GM23338 (cell line): ENCODE measurements around the gene ULK4. TPM values are rescaled to one million over a fixed set of nuclear protein-coding genes. Genes with fewer than 3 reads are reported as not detected.

Source experiments
- ATAC-seq: fragments of 200-7000 bp; cut with Tn5 transposase; 3 replicates; pipeline ENCODE4 v1.9.1; 2020
- DNase-seq: peaks from one replicate; pipeline ENCODE4 v3.0.0-alpha.2; 2015; ENCODE audit warnings: low spot score
- H2AFZ ChIP-seq: fragments of 200-600 bp; sonication (generic); 2 replicates; pipeline ENCODE4 v1.8.0; 2016; ENCODE audit warnings: antibody characterized with exemption, mild to moderate bottlenecking, moderate library complexity
- H3F3A ChIP-seq: fragments of 200-600 bp; sonication (generic); replicated peaks from 2 replicates; pipeline ENCODE4 v1.8.0; 2017; ENCODE audit warnings: antibody characterized with exemption, mixed run types, low read depth
- H3K27ac ChIP-seq: fragments of 200-600 bp; sonication (generic); 2 replicates; pipeline ENCODE4 v1.6.1; 2016; ENCODE audit warnings: low read depth
- H3K27me3 ChIP-seq: fragments of 200-600 bp; sonication (generic); 2 replicates; pipeline ENCODE4 v1.8.0; 2016; ENCODE audit warnings: mild to moderate bottlenecking, mixed run types, moderate library complexity; ENCODE audit not compliant: insufficient read depth
- H3K36me3 ChIP-seq: fragments of 200-600 bp; sonication (generic); 2 replicates; pipeline ENCODE4 v1.8.0; 2016; ENCODE audit warnings: mild to moderate bottlenecking; ENCODE audit not compliant: insufficient read depth
- H3K4me1 ChIP-seq: fragments of 200-600 bp; sonication (generic); 2 replicates; pipeline ENCODE4 v1.8.0; 2016; ENCODE audit warnings: mild to moderate bottlenecking, moderate library complexity; ENCODE audit not compliant: insufficient read depth
- H3K4me2 ChIP-seq: fragments of 200-600 bp; sonication (generic); 2 replicates; pipeline ENCODE4 v1.7.1; 2017; ENCODE audit warnings: mixed run types
- H3K4me3 ChIP-seq: fragments of 200-600 bp; sonication (generic); 2 replicates; pipeline ENCODE4 v1.6.1; 2016; ENCODE audit warnings: mixed run types
- H3K79me2 ChIP-seq: fragments of 200-600 bp; sonication (generic); replicated peaks from 2 replicates; pipeline ENCODE4 v1.8.0; 2017; ENCODE audit warnings: mild to moderate bottlenecking; ENCODE audit not compliant: insufficient read depth
- H3K9me2 ChIP-seq: fragments of 200-600 bp; sonication (generic); 2 replicates; pipeline ENCODE4 v1.8.0; 2017; ENCODE audit not compliant: insufficient read depth
- H4K20me1 ChIP-seq: fragments of 200-600 bp; sonication (generic); replicated peaks from 2 replicates; pipeline ENCODE4 v1.8.0; 2017; ENCODE audit warnings: mild to moderate bottlenecking; ENCODE audit not compliant: insufficient read depth
- H3K27ac Mint-ChIP-seq: 2 replicates; pipeline ENCODE4 v1.8.0; 2020; ENCODE audit warnings: inconsistent platforms, mild to moderate bottlenecking, moderate library complexity, mixed read lengths
- H3K27me3 Mint-ChIP-seq: 3 replicates; pipeline ENCODE4 v1.8.0; 2022; ENCODE audit warnings: low read depth, mild to moderate bottlenecking, moderate library complexity, mixed read lengths, inconsistent platforms; ENCODE audit not compliant: insufficient read depth, poor library complexity
- H3K36me3 Mint-ChIP-seq: 3 replicates; pipeline ENCODE4 v1.8.0; 2021; ENCODE audit warnings: low read depth, mild to moderate bottlenecking, inconsistent platforms, moderate library complexity, mixed read lengths
- H3K4me1 Mint-ChIP-seq: 3 replicates; pipeline ENCODE4 v1.8.0; 2020; ENCODE audit warnings: mild to moderate bottlenecking, inconsistent platforms, mixed read lengths
- H3K4me3 Mint-ChIP-seq: 3 replicates; pipeline ENCODE4 v1.8.0; 2021; ENCODE audit warnings: moderate library complexity, mild to moderate bottlenecking, inconsistent platforms, mixed read lengths
- H3K9me3 Mint-ChIP-seq: 3 replicates; pipeline ENCODE4 v1.8.0; 2020; ENCODE audit warnings: moderate library complexity, mild to moderate bottlenecking, inconsistent platforms, mixed read lengths
- EZH2phosphoT487 ChIP-seq: fragments of 200-600 bp; sonication (generic); IDR thresholded peaks from one replicate; pipeline ENCODE4 v1.8.1; 2018; ENCODE audit warnings: antibody characterized with exemption; ENCODE audit not compliant: unreplicated experiment
- JUNB ChIP-seq: IDR thresholded peaks from one replicate; pipeline ENCODE4 v1.6.1; 2016; ENCODE audit warnings: antibody characterized with exemption; ENCODE audit not compliant: unreplicated experiment
- NANOG ChIP-seq: IDR thresholded peaks from 2 replicates; pipeline ENCODE4 v1.6.1; 2016; ENCODE audit warnings: antibody characterized with exemption, borderline replicate concordance
- POLR2AphosphoS5 ChIP-seq: IDR thresholded peaks from 2 replicates; pipeline ENCODE4 v1.6.1; 2016; ENCODE audit warnings: antibody characterized with exemption, low read depth
- STAT1 ChIP-seq: IDR thresholded peaks from one replicate; pipeline ENCODE4 v1.6.1; 2016; ENCODE audit warnings: antibody characterized with exemption; ENCODE audit not compliant: unreplicated experiment
- ZNF114 ChIP-seq: fragments of 250-450 bp; sonication (Bioruptor Pico); IDR thresholded peaks from 2 replicates; pipeline ENCODE4 v1.5.0; 2020; ENCODE audit warnings: mild to moderate bottlenecking, moderate library complexity
- polyA plus RNA-seq: library from polyadenylated mRNA; unstranded; fragments of >200 nt; fragmentation: Nextera tagmentation; extraction: Ambion mirVana; gene quantifications from 2 replicates; pipeline ENCODE4 v1.2.1, GENCODE V29; 2016
- total RNA-seq: library from RNA; depleted of rRNA; stranded (reverse); fragments of >200 nt; shearing (Covaris generic); gene quantifications from 2 replicates; pipeline ENCODE4 v1.2.3, GENCODE V29; 2014
- TF ChIP-seq, protein P1 (sequence below): fragments of 250-450 bp; sonication (Bioruptor Pico); IDR thresholded peaks from 2 replicates; pipeline ENCODE4 v1.5.0; 2020; ENCODE audit warnings: mild to moderate bottlenecking, moderate library complexity

Gene ULK4
- total and polyA plus RNA-seq, 2 experiments from 2014 or later: 20.8 to 41.4 TPM

DNA sequence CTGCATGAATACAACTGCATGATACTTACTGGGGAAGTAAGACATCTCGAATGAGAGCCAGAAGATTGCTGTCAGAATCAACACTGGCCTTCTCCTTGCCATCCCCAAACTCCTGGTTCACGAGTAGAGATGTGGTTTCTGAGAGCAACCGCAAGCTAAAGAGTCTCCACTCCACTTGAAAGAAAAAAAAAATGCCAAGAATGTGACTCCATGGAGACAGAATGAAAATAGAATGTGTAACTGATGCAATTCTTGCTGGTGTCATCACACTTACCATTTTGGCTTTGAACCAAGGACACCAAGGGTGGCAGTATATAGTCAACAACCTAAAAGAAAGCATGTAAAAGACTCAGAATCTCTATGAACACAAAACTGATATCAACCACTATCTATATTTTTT, 280.4 kb downstream of the ULK4 start:
- Histone ChIP-seq H3K27me3 (no peaks in the 10 kb centered on the region), H3K27ac (no peak overlapping the region), H3K36me3 (no peaks in the 10 kb centered on the region), H3K9me2 (peaks cover 7% of the 10 kb centered on the region; the same call in 1 of the 2 replicates), H4K20me1 (no peaks in the 10 kb centered on the region; the same call in 1 of the 2 replicates), H3K4me1 (peaks cover 5% of the 10 kb centered on the region), H3K4me2 (0 out of 2 replicates have a peak overlapping the region, but pooled peaks have one; percentile 5), H3K79me2 (no peaks in the 10 kb centered on the region), H3K4me3 (no peak overlapping the region), H3F3A (no peaks in the 10 kb centered on the region), H2AFZ (no peak overlapping the region)
- ATAC-seq (peak; percentile 48), DNase-seq (peak; percentile 79)
- no peak overlapping the region for H3K4me3 Mint-ChIP-seq
- peaks cover 19% of the 10 kb centered on the region for H3K4me1 Mint-ChIP-seq
- H3K9me3 Mint-ChIP-seq: no peaks in the 10 kb centered on the region
- H3K27ac Mint-ChIP-seq: peak overlapping the region; percentile 88
- H3K36me3 Mint-ChIP-seq: no peaks in the 10 kb centered on the region; the same call in 2 of the 3 replicates
- H3K27me3 Mint-ChIP-seq: peaks cover 1% of the 10 kb centered on the region
- TF ChIP-seq, protein P1, sequence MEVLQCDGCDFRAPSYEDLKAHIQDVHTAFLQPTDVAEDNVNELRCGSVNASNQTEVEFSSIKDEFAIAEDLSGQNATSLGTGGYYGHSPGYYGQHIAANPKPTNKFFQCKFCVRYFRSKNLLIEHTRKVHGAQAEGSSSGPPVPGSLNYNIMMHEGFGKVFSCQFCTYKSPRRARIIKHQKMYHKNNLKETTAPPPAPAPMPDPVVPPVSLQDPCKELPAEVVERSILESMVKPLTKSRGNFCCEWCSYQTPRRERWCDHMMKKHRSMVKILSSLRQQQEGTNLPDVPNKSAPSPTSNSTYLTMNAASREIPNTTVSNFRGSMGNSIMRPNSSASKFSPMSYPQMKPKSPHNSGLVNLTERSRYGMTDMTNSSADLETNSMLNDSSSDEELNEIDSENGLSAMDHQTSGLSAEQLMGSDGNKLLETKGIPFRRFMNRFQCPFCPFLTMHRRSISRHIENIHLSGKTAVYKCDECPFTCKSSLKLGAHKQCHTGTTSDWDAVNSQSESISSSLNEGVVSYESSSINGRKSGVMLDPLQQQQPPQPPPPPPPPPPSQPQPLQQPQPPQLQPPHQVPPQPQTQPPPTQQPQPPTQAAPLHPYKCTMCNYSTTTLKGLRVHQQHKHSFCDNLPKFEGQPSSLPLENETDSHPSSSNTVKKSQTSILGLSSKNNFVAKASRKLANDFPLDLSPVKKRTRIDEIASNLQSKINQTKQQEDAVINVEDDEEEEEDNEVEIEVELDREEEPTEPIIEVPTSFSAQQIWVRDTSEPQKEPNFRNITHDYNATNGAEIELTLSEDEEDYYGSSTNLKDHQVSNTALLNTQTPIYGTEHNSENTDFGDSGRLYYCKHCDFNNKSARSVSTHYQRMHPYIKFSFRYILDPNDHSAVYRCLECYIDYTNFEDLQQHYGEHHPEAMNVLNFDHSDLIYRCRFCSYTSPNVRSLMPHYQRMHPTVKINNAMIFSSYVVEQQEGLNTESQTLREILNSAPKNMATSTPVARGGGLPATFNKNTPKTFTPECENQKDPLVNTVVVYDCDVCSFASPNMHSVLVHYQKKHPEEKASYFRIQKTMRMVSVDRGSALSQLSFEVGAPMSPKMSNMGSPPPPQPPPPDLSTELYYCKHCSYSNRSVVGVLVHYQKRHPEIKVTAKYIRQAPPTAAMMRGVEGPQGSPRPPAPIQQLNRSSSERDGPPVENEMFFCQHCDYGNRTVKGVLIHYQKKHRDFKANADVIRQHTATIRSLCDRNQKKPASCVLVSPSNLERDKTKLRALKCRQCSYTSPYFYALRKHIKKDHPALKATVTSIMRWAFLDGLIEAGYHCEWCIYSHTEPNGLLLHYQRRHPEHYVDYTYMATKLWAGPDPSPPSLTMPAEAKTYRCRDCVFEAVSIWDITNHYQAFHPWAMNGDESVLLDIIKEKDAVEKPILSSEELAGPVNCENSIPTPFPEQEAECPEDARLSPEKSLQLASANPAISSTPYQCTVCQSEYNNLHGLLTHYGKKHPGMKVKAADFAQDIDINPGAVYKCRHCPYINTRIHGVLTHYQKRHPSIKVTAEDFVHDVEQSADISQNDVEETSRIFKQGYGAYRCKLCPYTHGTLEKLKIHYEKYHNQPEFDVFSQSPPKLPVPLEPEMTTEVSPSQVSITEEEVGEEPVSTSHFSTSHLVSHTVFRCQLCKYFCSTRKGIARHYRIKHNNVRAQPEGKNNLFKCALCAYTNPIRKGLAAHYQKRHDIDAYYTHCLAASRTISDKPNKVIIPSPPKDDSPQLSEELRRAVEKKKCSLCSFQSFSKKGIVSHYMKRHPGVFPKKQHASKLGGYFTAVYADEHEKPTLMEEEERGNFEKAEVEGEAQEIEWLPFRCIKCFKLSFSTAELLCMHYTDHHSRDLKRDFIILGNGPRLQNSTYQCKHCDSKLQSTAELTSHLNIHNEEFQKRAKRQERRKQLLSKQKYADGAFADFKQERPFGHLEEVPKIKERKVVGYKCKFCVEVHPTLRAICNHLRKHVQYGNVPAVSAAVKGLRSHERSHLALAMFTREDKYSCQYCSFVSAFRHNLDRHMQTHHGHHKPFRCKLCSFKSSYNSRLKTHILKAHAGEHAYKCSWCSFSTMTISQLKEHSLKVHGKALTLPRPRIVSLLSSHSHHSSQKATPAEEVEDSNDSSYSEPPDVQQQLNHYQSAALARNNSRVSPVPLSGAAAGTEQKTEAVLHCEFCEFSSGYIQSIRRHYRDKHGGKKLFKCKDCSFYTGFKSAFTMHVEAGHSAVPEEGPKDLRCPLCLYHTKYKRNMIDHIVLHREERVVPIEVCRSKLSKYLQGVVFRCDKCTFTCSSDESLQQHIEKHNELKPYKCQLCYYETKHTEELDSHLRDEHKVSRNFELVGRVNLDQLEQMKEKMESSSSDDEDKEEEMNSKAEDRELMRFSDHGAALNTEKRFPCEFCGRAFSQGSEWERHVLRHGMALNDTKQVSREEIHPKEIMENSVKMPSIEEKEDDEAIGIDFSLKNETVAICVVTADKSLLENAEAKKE (CRISPR knock-in tag): peak; percentile 53; the same call in 1 of the 2 replicates
- no peak for TF ChIP-seq STAT1
- TF ChIP-seq JUNB: no peak

DNA sequence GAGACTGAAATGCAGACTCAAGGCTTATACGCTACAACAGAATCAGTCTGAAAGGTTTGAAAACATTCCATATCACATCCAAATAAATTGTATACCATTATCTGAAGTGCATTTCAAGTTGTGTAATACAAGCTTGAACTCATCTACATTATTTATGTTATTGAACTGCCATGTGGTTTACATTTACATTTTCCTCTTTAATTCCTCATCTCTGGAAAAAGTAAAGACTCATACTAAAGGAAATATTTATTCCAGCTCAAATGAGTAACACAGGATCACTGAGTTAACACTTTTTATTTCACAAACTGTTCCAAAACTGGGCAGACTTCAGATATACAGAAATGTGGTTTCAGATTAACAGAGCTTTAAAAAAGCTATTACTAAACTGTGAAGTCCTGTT, 282.5 kb downstream of the ULK4 start:
- Histone ChIP-seq H2AFZ (no peak overlapping the region), H3K27me3 (no peaks in the 10 kb centered on the region), H3K9me2 (no peaks in the 10 kb centered on the region), H3K27ac (no peak overlapping the region), H4K20me1 (no peaks in the 10 kb centered on the region; the same call in 1 of the 2 replicates), H3K4me3 (no peak overlapping the region), H3K79me2 (no peaks in the 10 kb centered on the region), H3K36me3 (no peaks in the 10 kb centered on the region), H3F3A (no peaks in the 10 kb centered on the region), H3K4me1 (peaks cover 5% of the 10 kb centered on the region), H3K4me2 (no peak overlapping the region)
- H3K27ac Mint-ChIP-seq: no peak overlapping the region
- no peak overlapping the region for H3K4me3 Mint-ChIP-seq
- DNase-seq: no peak
- H3K4me1 Mint-ChIP-seq: peaks cover 19% of the 10 kb centered on the region
- no peaks in the 10 kb centered on the region for H3K9me3 Mint-ChIP-seq
- peaks cover 1% of the 10 kb centered on the region for H3K27me3 Mint-ChIP-seq
- no peaks in the 10 kb centered on the region for H3K36me3 Mint-ChIP-seq
- no peak for ATAC-seq
- TF ChIP-seq EZH2phosphoT487 (no peak), NANOG (no peak), POLR2AphosphoS5 (no peak), STAT1 (no peak), ZNF114 (no peak)
- TF ChIP-seq, protein P1 (CRISPR knock-in tag): no peak
